Loucy (cell line): ENCODE results near the gene C2CD5.

ENCODE experiments used
- H2AFZ ChIP-seq: fragments of 200-600 bp; sonication (generic); 2 replicates; pipeline ENCODE4 v1.6.0; 2016; ENCODE audit warnings: antibody characterized with exemption, mild to moderate bottlenecking, low read length, moderate library complexity
- H3F3A ChIP-seq: fragments of 200-600 bp; 2 replicates; pipeline ENCODE4 v1.6.0; 2016; ENCODE audit warnings: antibody characterized with exemption, low read depth, mild to moderate bottlenecking
- H3K27me3 ChIP-seq: fragments of 200-600 bp; sonication (generic); 2 replicates; pipeline ENCODE4 v1.6.1; 2014; ENCODE audit warnings: low read length, mild to moderate bottlenecking; ENCODE audit not compliant: insufficient read depth, poor library complexity, severe bottlenecking
- H3K36me3 ChIP-seq: fragments of 200-600 bp; sonication (generic); 2 replicates; pipeline ENCODE4 v1.6.1; 2016; ENCODE audit warnings: low read length; ENCODE audit not compliant: insufficient read depth
- H3K4me1 ChIP-seq: fragments of 200-600 bp; sonication (generic); 2 replicates; pipeline ENCODE4 v1.5.1; 2014; ENCODE audit warnings: low read length, mild to moderate bottlenecking; ENCODE audit not compliant: insufficient read depth, poor library complexity, severe bottlenecking
- H3K4me2 ChIP-seq: fragments of 200-600 bp; sonication (generic); 2 replicates; pipeline ENCODE4 v1.6.0; 2014; ENCODE audit warnings: antibody characterized with exemption, low read length, low read depth, mild to moderate bottlenecking; ENCODE audit not compliant: poor library complexity, severe bottlenecking
- H3K4me3 ChIP-seq: fragments of 200-600 bp; sonication (generic); 2 replicates; pipeline ENCODE4 v1.5.1; 2014; ENCODE audit warnings: low read length, mild to moderate bottlenecking, mixed read lengths; ENCODE audit not compliant: poor library complexity, severe bottlenecking
- H3K79me2 ChIP-seq: fragments of 200-600 bp; sonication (generic); 2 replicates; pipeline ENCODE4 v1.6.1; 2014; ENCODE audit warnings: low read length; ENCODE audit not compliant: insufficient read depth
- H3K9ac ChIP-seq: fragments of 200-600 bp; sonication (generic); 2 replicates; pipeline ENCODE4 v1.6.0; 2014; ENCODE audit warnings: mild to moderate bottlenecking, low read depth, low read length, moderate library complexity; ENCODE audit not compliant: poor library complexity, severe bottlenecking
- H3K9me2 ChIP-seq: fragments of 200-600 bp; sonication (generic); replicated peaks from 2 replicates; pipeline ENCODE4 v1.6.1; 2016; ENCODE audit warnings: low read depth, low read length, mixed read lengths
- H3K9me3 ChIP-seq: fragments of 200-600 bp; sonication (generic); 2 replicates; pipeline ENCODE4 v1.6.1; 2014; ENCODE audit warnings: mild to moderate bottlenecking, antibody characterized with exemption, low read length, low read depth; ENCODE audit not compliant: insufficient read depth
- H4K20me1 ChIP-seq: fragments of 200-600 bp; sonication (generic); 2 replicates; pipeline ENCODE4 v1.6.0; 2014; ENCODE audit warnings: antibody characterized with exemption, low read length, mild to moderate bottlenecking; ENCODE audit not compliant: insufficient read depth, poor library complexity, severe bottlenecking
- EZH2phosphoT487 ChIP-seq: fragments of 200-600 bp; IDR thresholded peaks from 2 replicates; pipeline ENCODE4 v1.6.1; 2018; ENCODE audit warnings: antibody characterized with exemption, mild to moderate bottlenecking, moderate library complexity, borderline replicate concordance
- TF ChIP-seq, protein P1 (sequence below): fragments of 200-600 bp; sonication (generic); conservative IDR thresholded peaks from 2 replicates; pipeline ENCODE4 v1.5.1; 2014; ENCODE audit warnings: mild to moderate bottlenecking, antibody characterized with exemption, low read length

C2CD5 gene

DNA sequence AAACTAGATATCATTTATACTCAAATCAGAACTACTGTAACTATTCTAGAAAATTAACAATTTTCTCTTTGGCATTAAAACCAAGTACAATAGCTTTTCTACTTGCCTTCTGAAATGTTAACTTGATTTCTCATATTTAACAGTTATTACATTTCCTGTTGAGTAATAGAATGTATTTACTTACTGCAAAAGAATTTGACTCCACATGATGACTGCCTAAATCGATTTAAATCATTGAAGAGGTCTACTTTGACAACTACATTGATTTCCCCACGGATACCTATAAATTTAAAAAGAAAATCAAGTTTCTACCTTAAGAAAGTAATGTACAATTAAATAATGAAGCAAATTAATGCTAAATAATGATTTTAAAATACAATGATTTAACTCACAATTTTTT, 18.9 kb downstream of the C2CD5 start:
- Histone ChIP-seq H4K20me1 (peaks cover 7% of the 10 kb centered on the region), H3K4me2 (no peak overlapping the region), H3K4me1 (no peaks in the 10 kb centered on the region), H3K9me2 (no peaks in the 10 kb centered on the region), H3K9ac (no peak overlapping the region), H3K79me2 (no peaks in the 10 kb centered on the region), H3K9me3 (no peaks in the 10 kb centered on the region), H3F3A (no peaks in the 10 kb centered on the region), H3K4me3 (no peak overlapping the region), H3K27me3 (no peaks in the 10 kb centered on the region), H3K36me3 (peaks cover 39% of the 10 kb centered on the region; the same call in 1 of the 2 replicates), H2AFZ (no peak overlapping the region)
- no peak for TF ChIP-seq EZH2phosphoT487
- TF ChIP-seq, protein P1, sequence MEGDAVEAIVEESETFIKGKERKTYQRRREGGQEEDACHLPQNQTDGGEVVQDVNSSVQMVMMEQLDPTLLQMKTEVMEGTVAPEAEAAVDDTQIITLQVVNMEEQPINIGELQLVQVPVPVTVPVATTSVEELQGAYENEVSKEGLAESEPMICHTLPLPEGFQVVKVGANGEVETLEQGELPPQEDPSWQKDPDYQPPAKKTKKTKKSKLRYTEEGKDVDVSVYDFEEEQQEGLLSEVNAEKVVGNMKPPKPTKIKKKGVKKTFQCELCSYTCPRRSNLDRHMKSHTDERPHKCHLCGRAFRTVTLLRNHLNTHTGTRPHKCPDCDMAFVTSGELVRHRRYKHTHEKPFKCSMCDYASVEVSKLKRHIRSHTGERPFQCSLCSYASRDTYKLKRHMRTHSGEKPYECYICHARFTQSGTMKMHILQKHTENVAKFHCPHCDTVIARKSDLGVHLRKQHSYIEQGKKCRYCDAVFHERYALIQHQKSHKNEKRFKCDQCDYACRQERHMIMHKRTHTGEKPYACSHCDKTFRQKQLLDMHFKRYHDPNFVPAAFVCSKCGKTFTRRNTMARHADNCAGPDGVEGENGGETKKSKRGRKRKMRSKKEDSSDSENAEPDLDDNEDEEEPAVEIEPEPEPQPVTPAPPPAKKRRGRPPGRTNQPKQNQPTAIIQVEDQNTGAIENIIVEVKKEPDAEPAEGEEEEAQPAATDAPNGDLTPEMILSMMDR = no peak

DNA sequence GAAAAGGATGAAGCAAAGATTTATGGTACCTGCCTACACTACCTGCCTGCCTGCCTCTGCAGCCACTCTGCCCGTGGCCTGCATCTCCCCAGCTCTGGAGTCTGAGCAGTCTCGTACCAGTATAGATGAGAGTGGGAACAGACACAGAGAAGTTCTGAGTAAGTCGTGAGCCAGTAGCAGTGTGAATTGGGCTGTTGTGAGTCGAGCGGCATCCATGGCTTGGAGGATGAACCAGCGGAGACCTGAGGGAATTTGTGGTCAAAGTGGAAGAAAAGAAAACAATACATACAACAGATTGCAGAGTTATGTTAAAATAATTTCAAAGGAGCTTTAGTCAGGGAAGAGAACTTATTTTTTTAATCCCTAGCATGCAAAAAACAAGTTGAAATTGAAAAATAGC, 25.3 kb downstream of the C2CD5 start:
- Histone ChIP-seq H3K79me2 (no peaks in the 10 kb centered on the region), H3K4me3 (no peak overlapping the region), H3K9ac (no peak overlapping the region), H3K9me3 (no peaks in the 10 kb centered on the region), H3K36me3 (peaks cover 54% of the 10 kb centered on the region), H3K4me1 (no peaks in the 10 kb centered on the region), H3K27me3 (no peaks in the 10 kb centered on the region), H2AFZ (no peak overlapping the region), H3F3A (no peaks in the 10 kb centered on the region), H3K9me2 (no peaks in the 10 kb centered on the region), H4K20me1 (no peaks in the 10 kb centered on the region), H3K4me2 (no peak overlapping the region)
- TF ChIP-seq EZH2phosphoT487 = no peak
- TF ChIP-seq, protein P1 = no peak

DNA sequence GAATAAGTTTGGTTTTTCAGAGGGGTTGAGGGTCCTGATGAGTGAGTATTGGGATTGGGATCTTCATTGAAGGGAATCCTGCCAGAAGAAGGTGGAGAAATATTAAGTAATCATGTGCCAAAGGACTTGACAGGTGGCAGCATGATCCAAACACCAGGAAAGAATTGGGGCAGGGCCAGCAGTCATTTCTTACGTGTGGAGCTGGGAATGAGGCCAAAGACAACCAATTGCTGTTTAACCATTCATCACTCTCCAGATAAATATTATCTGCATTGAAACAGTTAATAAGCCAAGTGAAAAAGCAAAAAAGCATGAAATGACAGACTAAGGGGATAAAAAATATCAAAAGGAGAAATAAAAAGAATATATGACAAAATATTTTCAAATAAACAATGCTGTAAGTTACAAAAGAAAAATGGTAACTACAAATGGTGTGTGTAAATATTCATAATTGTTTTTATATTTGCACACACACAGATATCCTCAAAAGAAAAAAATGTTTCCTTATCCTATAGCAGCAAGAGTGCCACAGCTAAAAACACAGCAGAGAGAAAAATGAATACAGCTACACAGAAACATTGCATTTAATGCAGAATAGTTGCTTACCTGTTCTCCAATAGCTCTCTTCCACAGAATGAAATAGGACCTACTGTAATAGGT, 26.2 kb downstream of the C2CD5 start:
- Histone ChIP-seq H2AFZ (no peak overlapping the region), H3K4me3 (no peak overlapping the region), H4K20me1 (no peaks in the 10 kb centered on the region), H3K9ac (no peak overlapping the region), H3F3A (no peaks in the 10 kb centered on the region), H3K4me1 (no peaks in the 10 kb centered on the region), H3K4me2 (no peak overlapping the region), H3K27me3 (no peaks in the 10 kb centered on the region), H3K79me2 (no peaks in the 10 kb centered on the region), H3K9me2 (no peaks in the 10 kb centered on the region), H3K36me3 (peaks cover 48% of the 10 kb centered on the region), H3K9me3 (no peaks in the 10 kb centered on the region)
- TF ChIP-seq, protein P1 = no peak
- TF ChIP-seq EZH2phosphoT487 = no peak
